Effector memory CD8-positive, alpha-beta T cell (primary cell): ENCODE data around the gene KCND3.

Source experiments
- ATAC-seq: fragments of 150-1000 bp; cut with Tn5 transposase; replicated peaks from 2 replicates; pipeline ENCODE4 v1.10.0; 2021; ENCODE audit warnings: mild to moderate bottlenecking, moderate library complexity
- DNase-seq, 3 experiments: peaks; one replicate each; pipeline ENCODE4 v3.0.0; 2021
- H3K27ac Mint-ChIP-seq, 2 donors: one replicate each; pipeline ENCODE4 v1.8.0; 2022; ENCODE audit warnings: mild to moderate bottlenecking in 2 of 2, mixed read lengths in 2 of 2, moderate library complexity in 2 of 2
- H3K27me3 Mint-ChIP-seq, 2 donors: one replicate each; pipeline ENCODE4 v1.8.0; 2022; ENCODE audit warnings: mixed read lengths in 2 of 2
- H3K36me3 Mint-ChIP-seq: one replicate; pipeline ENCODE4 v1.8.0; 2022; ENCODE audit warnings: mild to moderate bottlenecking, moderate library complexity, mixed read lengths; ENCODE audit not compliant: insufficient read depth
- H3K4me1 Mint-ChIP-seq, 2 donors: one replicate each; pipeline ENCODE4 v1.8.0; 2022; ENCODE audit warnings: low read depth in 2 of 2, mixed read lengths in 2 of 2
- H3K4me3 Mint-ChIP-seq, 2 donors: one replicate each; pipeline ENCODE4 v1.8.0; 2022; ENCODE audit warnings: mild to moderate bottlenecking in 2 of 2, mixed read lengths in 2 of 2, moderate library complexity in 2 of 2
- H3K9me3 Mint-ChIP-seq, 2 donors: one replicate each; pipeline ENCODE4 v1.8.0; 2022; ENCODE audit warnings: mixed read lengths in 2 of 2

Gene KCND3

DNA sequence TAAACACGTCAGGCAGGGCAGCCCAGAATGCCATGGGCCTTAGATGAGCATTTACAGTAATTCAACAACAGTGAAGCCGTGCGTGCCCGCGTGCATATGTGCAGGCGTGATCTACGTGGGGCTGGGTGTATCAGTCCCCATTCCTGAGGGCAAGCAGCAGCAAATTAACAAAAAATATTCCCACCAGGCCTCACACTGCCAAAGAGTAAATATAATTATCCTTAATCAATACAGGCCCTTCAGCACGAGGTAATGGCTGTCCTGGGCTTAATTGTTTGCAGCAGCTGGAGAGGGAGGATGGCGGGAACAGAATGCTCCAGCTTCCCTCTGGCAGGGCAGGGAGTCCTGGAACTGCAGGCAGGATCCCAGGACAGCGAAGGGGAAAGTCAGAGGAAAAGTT, 142.0 kb downstream of the KCND3 start:
- Mint-ChIP-seq H3K36me3 (no peaks in the 10 kb centered on the region), H3K27ac (no peak overlapping the region), H3K27me3 (peaks cover 45 to 78% of the 10 kb centered on the region in 2 donors), H3K4me3 (no peak overlapping the region), H3K9me3 (no peaks in the 10 kb centered on the region), H3K4me1 (no peaks in the 10 kb centered on the region)
- no peak for ATAC-seq
- DNase-seq, result no peak

DNA sequence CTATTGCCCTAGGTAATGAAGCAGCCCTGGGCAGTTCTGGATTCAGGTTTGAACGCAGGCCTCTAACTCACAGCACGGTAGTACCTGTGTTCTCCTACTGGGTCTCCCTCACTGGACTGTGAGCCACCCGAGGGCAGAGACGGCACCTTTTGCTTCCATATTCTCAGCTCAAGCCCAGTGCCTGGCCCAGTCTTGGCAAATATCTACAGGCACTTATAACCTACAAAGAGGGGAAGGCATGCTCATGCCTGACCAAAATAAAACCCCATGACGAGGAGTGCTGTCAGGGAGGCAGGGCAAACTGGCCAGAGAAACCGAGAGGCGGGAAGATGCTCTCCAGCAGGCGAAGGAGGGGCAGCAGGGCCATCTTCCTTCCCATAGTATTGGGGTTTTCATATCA, 142.6 kb downstream of the KCND3 start:
- DNase-seq, result no peak
- Mint-ChIP-seq H3K4me1 (no peaks in the 10 kb centered on the region), H3K4me3 (no peak overlapping the region), H3K27ac (no peak overlapping the region), H3K27me3 (peaks cover 40 to 78% of the 10 kb centered on the region in 2 donors), H3K9me3 (no peaks in the 10 kb centered on the region), H3K36me3 (no peaks in the 10 kb centered on the region)
- no peak for ATAC-seq

DNA sequence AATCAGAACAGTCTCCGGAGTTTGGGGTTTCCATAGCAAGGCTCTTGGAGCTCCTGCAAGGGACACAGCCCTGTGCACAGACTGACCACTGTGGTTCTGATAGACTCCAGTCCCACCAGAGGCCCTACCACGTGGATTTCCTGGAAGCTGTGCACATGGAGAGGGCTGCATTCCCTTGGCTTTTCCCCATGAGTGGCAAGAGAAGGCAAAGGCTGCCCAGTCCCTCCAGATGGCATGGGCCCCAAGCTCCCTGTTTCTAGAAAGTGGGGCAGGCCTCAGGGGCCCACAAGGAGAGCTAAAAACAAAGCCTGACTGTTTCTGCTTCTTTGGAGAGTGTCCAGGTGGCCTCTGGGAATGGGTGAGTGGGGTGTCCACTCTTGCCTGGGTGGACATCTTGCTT, 146.3 kb downstream of the KCND3 start:
- Mint-ChIP-seq H3K27me3 (peaks cover 27 to 62% of the 10 kb centered on the region in 2 donors), H3K36me3 (no peaks in the 10 kb centered on the region), H3K27ac (no peak overlapping the region), H3K9me3 (no peaks in the 10 kb centered on the region), H3K4me1 (no peaks in the 10 kb centered on the region), H3K4me3 (no peak overlapping the region)
- no peak for ATAC-seq
- no peak for DNase-seq

DNA sequence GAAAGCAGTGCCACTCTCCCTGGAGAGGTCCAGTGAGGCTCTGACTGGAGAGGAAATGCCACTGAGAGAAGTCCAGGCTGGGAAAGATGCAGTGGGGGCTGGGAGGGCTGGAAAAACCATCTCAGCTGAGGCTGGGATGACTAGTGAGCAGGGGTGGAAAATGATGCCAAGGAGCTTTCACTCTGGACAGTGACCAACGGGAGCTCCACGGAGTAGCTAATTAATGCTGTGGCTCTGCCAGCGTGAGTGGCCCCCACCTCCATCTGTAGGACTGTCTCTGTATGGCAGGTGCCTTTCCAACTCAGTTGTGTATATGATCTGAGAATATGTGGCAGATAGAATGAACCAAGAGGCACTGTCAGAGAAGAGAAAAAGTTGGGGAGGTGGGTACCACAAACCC, 147.1 kb downstream of the KCND3 start:
- Mint-ChIP-seq H3K27me3 (peaks cover 27 to 67% of the 10 kb centered on the region in 2 donors), H3K9me3 (no peaks in the 10 kb centered on the region), H3K27ac (no peak overlapping the region), H3K36me3 (no peaks in the 10 kb centered on the region), H3K4me1 (no peaks in the 10 kb centered on the region), H3K4me3 (no peak overlapping the region)
- no peak for ATAC-seq
- DNase-seq, result no peak

DNA sequence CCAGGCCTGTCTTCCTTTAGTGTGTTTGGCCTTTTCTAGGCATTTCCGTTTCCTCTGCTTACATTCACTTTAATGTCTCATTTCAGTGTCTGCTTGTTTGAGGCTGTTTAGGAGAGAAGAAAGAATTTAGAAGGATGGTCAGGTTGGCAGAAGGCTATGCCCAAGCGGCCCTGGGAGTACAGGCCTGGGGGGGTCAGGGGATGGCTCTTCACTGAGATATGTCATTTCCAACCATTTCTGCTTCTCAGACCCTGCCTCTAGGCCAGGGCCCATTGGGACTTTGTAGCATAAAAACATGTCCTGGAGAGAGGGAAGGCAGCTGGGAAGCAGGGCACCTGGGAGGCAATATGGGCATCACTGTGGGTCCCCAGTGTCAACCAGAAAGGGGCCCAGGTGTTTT, 147.7 kb downstream of the KCND3 start:
- H3K9me3 Mint-ChIP-seq, result no peaks in the 10 kb centered on the region
- H3K4me1 Mint-ChIP-seq, result no peaks in the 10 kb centered on the region
- ATAC-seq (no peak), DNase-seq (no peak)
- H3K27ac Mint-ChIP-seq, result no peak overlapping the region
- peaks cover 23 to 70% of the 10 kb centered on the region in 2 donors for H3K27me3 Mint-ChIP-seq
- no peaks in the 10 kb centered on the region for H3K36me3 Mint-ChIP-seq
- no peak overlapping the region for H3K4me3 Mint-ChIP-seq

DNA sequence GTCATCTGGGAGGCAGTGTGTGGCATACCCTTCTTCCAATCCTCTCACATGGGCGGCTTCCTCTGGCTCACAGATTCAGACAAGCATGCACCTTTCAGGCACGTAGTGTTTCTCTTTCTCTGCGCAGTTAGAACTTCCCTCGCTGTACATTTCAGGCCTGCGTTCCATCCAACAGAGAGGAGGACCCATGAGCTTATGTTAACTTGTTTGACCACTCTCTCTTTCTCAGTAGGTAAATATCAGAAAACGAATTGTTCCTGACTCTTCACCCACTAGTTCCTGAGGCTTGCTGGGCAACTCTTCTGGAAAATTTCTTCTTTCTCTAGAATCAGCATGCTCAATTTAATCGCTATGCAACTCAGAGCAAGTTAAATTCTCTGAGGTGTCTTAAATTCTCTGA, 148.3 kb downstream of the KCND3 start:
- Mint-ChIP-seq H3K27ac (no peak overlapping the region), H3K4me3 (no peak overlapping the region), H3K27me3 (peaks cover 28 to 70% of the 10 kb centered on the region in 2 donors), H3K9me3 (no peaks in the 10 kb centered on the region), H3K36me3 (no peaks in the 10 kb centered on the region), H3K4me1 (no peaks in the 10 kb centered on the region)
- ATAC-seq (no peak), DNase-seq (no peak)

DNA sequence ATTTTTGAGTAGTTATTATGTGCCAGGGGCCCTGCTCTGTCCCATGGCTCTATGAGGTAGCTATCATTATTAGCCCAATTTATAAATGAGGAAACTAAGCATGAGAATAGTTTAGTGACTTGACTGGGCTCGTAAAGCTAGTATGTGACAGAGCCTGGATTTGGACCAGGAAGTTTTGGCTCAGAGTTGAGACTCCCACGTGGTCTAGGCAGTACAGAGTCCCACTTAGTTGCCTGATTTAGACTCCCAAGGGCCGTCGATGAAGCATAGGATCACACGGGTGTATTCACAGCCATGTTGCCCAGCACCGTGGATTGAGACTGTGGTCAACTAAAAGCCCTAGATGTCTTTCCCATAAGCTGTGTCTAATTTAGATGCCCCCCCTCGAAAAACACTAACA, 152.1 kb downstream of the KCND3 start:
- Mint-ChIP-seq H3K27ac (no peak overlapping the region), H3K4me1 (no peaks in the 10 kb centered on the region), H3K9me3 (no peaks in the 10 kb centered on the region), H3K4me3 (no peak overlapping the region), H3K36me3 (no peaks in the 10 kb centered on the region), H3K27me3 (peaks cover 35 to 75% of the 10 kb centered on the region in 2 donors)
- no peak for ATAC-seq
- DNase-seq, result no peak

DNA sequence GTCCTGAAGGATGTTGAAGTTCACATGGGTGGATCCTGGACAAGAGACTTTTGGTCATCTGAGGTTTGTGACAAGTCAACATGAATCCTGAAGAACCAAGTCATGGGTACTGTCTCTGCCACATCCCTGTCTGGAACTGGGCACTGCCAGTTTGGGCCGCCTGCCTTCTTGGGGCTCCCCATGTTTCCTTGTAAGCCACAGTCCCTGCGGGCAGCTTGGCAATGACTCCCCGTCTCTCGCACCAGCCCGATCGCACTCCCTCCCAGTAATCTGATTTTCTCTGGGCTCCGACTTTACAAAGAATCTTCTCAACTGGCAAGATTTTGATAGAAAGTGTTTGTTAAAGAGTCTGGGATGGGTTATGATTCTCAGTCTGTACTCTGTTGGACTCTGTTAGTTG, 153.4 kb downstream of the KCND3 start:
- Mint-ChIP-seq H3K36me3 (no peaks in the 10 kb centered on the region), H3K4me3 (no peak overlapping the region), H3K4me1 (no peaks in the 10 kb centered on the region), H3K27ac (no peak overlapping the region), H3K27me3 (peaks cover 45 to 75% of the 10 kb centered on the region in 2 donors), H3K9me3 (no peaks in the 10 kb centered on the region)
- DNase-seq (no peak), ATAC-seq (no peak)

DNA sequence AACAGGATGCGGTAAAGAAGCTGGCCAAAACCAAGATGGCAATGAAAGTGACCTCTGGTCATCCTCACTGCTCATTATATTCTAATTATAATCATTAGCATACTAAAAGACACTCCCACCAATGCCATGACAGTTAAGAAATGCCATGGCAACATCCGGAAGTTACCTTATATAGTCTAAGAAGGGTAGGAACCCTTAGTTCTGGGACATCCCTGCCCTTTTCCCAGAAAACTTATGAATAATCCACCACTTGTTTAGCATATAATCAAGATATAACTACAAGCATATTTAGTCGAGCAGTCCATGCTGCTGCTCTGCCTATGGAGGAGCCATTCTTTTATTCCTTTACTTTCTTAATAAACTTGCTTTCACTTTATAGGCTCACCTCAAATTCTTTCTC, 154.0 kb downstream of the KCND3 start:
- Mint-ChIP-seq H3K27me3 (peaks cover 41 to 73% of the 10 kb centered on the region in 2 donors), H3K27ac (no peak overlapping the region), H3K4me1 (no peaks in the 10 kb centered on the region), H3K9me3 (no peaks in the 10 kb centered on the region), H3K36me3 (no peaks in the 10 kb centered on the region), H3K4me3 (no peak overlapping the region)
- DNase-seq (no peak), ATAC-seq (no peak)

DNA sequence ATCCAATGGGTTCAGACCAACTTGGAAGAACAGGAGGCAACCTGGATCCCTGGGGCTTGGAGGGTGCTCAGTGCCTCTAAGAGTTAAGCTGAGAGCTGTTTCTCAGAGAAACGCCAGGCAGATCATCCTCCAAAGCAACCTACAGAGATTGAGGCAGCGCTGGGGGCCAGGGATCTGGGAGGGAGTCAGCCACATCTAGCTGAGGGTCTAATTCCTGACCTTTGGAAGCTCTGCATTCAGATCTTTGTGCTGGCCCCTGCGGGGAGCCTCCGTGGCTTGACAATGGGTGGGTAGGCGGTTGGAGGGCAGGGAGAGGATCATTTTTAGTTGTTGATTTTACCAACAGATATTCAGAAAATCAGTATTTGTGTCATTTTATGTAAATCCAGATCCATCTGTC, 154.5 kb downstream of the KCND3 start:
- Mint-ChIP-seq H3K36me3 (no peaks in the 10 kb centered on the region), H3K4me3 (no peak overlapping the region)
- no peak for ATAC-seq

DNA sequence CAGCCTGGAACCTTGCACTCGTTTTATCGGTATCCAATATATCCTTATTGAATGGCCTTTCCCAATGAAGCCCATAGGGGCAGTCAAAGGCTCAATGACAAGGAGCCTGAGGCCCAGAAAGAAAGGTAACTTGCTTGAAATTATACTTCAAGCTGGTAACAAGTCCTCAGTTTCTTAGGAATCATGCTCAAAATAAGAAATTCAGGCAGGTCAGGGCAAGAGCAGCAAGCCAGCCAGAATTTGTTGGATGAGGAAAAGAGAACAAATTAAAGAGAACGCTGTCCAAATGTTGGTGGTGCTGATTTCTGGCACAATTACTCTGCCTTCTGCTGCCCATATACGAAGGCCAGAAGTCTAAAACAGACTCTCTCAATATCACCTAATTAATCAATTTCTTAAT, 156.1 kb downstream of the KCND3 start:
- Mint-ChIP-seq H3K4me3 (no peak overlapping the region), H3K27ac (no peak overlapping the region), H3K36me3 (no peaks in the 10 kb centered on the region), H3K9me3 (no peaks in the 10 kb centered on the region), H3K4me1 (no peaks in the 10 kb centered on the region), H3K27me3 (peaks cover 58 to 86% of the 10 kb centered on the region in 2 donors)
- DNase-seq, result no peak
- no peak for ATAC-seq

More for the DNA sequence above, 154.5 kb downstream of the KCND3 start:
- Mint-ChIP-seq H3K27me3 (peaks cover 43 to 77% of the 10 kb centered on the region in 2 donors), H3K4me1 (no peaks in the 10 kb centered on the region), H3K27ac (no peak overlapping the region), H3K9me3 (no peaks in the 10 kb centered on the region)
- no peak for DNase-seq

DNA sequence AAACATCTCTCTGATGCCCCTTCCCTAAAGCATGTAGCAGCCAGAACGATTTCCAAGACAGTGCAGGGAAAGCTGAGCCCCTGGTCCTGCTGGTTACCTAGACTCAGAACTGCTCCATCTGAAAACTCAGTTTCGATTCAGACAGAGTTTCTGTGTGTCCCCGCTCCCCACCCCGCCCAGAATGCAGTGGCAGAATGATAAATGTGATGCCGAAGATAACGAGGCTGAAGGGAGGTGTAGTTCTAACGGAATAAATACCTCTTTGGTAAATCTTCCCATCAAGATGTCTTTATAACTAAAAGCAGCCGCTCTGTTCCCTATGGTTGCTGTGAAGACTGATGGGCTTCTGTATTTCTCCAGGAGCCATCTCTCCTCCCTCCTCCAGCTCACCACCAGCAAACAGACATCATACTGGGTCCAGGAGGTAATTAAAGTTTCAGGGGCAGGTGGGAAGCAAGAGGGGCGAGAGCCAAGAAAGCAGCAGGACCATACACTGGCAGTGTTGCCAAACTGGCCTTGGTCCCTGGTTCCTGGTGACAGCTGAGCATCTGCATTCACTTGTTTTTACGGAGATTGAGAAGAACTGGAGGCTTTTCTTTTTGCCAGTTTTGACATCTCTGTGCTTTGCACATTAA, 156.8 kb downstream of the KCND3 start:
- no peaks in the 10 kb centered on the region for H3K36me3 Mint-ChIP-seq
- H3K4me1 Mint-ChIP-seq, result no peaks in the 10 kb centered on the region
- DNase-seq (no peak), ATAC-seq (no peak)
- H3K27me3 Mint-ChIP-seq, result peaks cover 65 to 89% of the 10 kb centered on the region in 2 donors
- H3K4me3 Mint-ChIP-seq, result no peak overlapping the region
- H3K27ac Mint-ChIP-seq, result no peak overlapping the region
- no peaks in the 10 kb centered on the region for H3K9me3 Mint-ChIP-seq

DNA sequence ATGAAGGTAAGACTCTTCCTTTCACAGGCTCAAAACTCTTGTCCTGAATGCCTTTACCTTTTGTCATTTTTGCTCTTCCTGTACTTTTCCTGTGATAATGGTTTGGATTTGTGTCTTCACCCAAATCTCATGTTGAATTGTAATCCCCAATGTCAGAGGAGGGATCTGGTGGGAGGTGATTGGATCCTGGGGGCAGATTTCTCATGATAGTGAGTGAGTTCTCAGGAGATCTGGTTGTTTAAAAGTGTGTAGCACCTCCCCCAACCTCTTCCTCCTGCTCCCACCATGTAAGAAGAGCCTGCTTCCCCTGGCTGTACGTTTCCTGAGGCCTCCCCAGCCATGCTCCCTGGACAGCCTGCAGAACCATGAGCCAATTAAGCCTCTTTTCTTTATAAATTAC, 158.3 kb downstream of the KCND3 start:
- no peak for DNase-seq
- Mint-ChIP-seq H3K27me3 (peaks cover 73 to 89% of the 10 kb centered on the region in 2 donors), H3K4me1 (no peaks in the 10 kb centered on the region), H3K9me3 (no peaks in the 10 kb centered on the region), H3K4me3 (no peak overlapping the region), H3K27ac (no peak overlapping the region), H3K36me3 (no peaks in the 10 kb centered on the region)
- ATAC-seq, result no peak

DNA sequence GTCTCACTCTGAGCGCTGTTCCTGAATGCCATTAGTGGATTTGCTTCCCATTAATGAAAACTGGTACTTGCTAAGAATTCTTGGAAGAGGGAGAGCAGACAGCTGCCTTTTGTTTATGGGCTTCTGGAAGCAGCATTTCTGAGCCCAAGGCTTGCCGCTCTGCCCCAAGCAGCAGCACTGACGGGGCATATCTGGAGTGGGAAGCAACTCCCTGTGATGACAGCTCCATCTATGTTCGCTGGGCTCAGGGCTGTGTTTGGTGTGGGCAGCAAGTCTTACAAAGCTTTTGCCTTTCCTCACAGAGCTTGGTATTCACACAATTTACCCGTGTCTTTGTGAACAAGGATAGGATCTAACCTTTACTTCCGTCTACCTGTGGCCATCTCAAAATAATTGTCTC, 161.5 kb downstream of the KCND3 start:
- Mint-ChIP-seq H3K4me3 (no peak overlapping the region), H3K27ac (no peak overlapping the region), H3K27me3 (peaks cover 65 to 89% of the 10 kb centered on the region in 2 donors), H3K9me3 (no peaks in the 10 kb centered on the region), H3K4me1 (no peaks in the 10 kb centered on the region), H3K36me3 (no peaks in the 10 kb centered on the region)
- DNase-seq (no peak), ATAC-seq (no peak)

DNA sequence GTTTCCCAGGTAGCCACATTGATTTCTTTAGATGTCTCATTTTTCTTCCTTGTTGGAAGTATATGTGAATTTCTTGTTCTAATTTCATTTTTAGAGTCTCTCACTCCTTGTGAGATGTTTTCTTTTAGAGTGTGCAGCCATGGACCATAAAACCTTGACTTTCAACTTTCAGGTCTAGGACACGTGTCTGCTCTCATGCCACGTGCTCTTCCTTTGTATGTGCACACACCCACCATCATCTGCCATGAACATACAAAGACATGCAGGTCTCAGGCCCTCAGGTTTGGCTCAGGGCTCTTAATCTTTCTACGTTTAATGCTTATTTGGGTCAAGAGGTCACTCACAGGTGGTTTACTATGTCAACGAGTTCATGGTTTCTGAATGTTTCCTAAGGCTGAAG, 163.2 kb downstream of the KCND3 start:
- no peaks in the 10 kb centered on the region for H3K36me3 Mint-ChIP-seq
- no peak for ATAC-seq
- H3K27me3 Mint-ChIP-seq, result peaks cover 63 to 78% of the 10 kb centered on the region in 2 donors

More for the DNA sequence above, 163.2 kb downstream of the KCND3 start:
- H3K4me3 Mint-ChIP-seq, result no peak overlapping the region
- H3K27ac Mint-ChIP-seq, result no peak overlapping the region
- H3K9me3 Mint-ChIP-seq, result no peaks in the 10 kb centered on the region
- DNase-seq, result no peak
- H3K4me1 Mint-ChIP-seq, result no peaks in the 10 kb centered on the region
